Measurements from ENCODE around the gene DHRS7B. TPM values are rescaled to one million over a fixed set of nuclear protein-coding genes. Genes with fewer than 3 reads are reported as not detected.
"Not testable (repeated sequence)": the region's sequence is repeated elsewhere in the genome, so short reads cannot be mapped to it uniquely, and the experiment has no call there.

The DHRS7B gene
- total RNA-seq, 1 experiment from 2014 or later, result 28.5 TPM

- no peak for DNase-seq (ENCODE audit: low read depth)
Measured at GRCh38 chr17:21209511-21210175, 82.9 kb downstream of the DHRS7B start.

- DNase-seq (ENCODE audit: low read depth), result no peak
Measured at GRCh38 chr17:21210411-21211076, 83.8 kb downstream of the DHRS7B start.

GRCh38 chr17:21211825-21212479 lies 85.2 kb downstream of the DHRS7B start:
- DNase-seq (ENCODE audit: low read depth), result no peak

- DNase-seq (ENCODE audit: low read depth), result no peak
Measured at GRCh38 chr17:21212826-21213637, 86.3 kb downstream of the DHRS7B start.

- DNase-seq (ENCODE audit: low read depth), result peak; percentile 49
Measured at GRCh38 chr17:21213638-21214014, 86.9 kb downstream of the DHRS7B start.

GRCh38 chr17:21214015-21214776 lies 87.4 kb downstream of the DHRS7B start, which contains the start of gene TMEM11:
Gene TMEM11 (minus strand): TSS chr17:21214161. CDS start chr17:21214152, 9 bp downstream.
- peak; percentile 98 for DNase-seq (ENCODE audit: low read depth)

- peak; percentile 23 for DNase-seq (ENCODE audit: low read depth)
Measured at GRCh38 chr17:21214777-21215541, 88.2 kb downstream of the DHRS7B start.

GRCh38 chr17:21215935-21216334 lies 89.2 kb downstream of the DHRS7B start:
- no peak for DNase-seq (ENCODE audit: low read depth)

- DNase-seq (ENCODE audit: low read depth), result no peak
Measured at GRCh38 chr17:21217346-21217745, 90.6 kb downstream of the DHRS7B start.

GRCh38 chr17:21218101-21218500 lies 91.3 kb downstream of the DHRS7B start:
- DNase-seq (ENCODE audit: low read depth), result peak; percentile 24

- no peak for DNase-seq (ENCODE audit: low read depth)
Measured at GRCh38 chr17:21218831-21219380, 92.1 kb downstream of the DHRS7B start.

- DNase-seq (ENCODE audit: low read depth), result no peak
Measured at GRCh38 chr17:21223086-21223485, 96.3 kb downstream of the DHRS7B start.

GRCh38 chr17:21227277-21227676 lies 100.5 kb downstream of the DHRS7B start:
- DNase-seq (ENCODE audit: low read depth), result not testable (repeated sequence)

- DNase-seq (ENCODE audit: low read depth), result no peak
Measured at GRCh38 chr17:21228111-21228510, 101.3 kb downstream of the DHRS7B start.

- DNase-seq (ENCODE audit: low read depth), result no peak
Measured at GRCh38 chr17:21228845-21229244, 102.1 kb downstream of the DHRS7B start.

GRCh38 chr17:21231533-21231932 lies 104.8 kb downstream of the DHRS7B start:
- DNase-seq (ENCODE audit: low read depth), result no peak

- no peak for DNase-seq (ENCODE audit: low read depth)
Measured at GRCh38 chr17:21232033-21232749, 105.4 kb downstream of the DHRS7B start.

GRCh38 chr17:21233581-21234347 lies 107.0 kb downstream of the DHRS7B start:
- DNase-seq (ENCODE audit: low read depth), result no peak

- no peak for DNase-seq (ENCODE audit: low read depth)
Measured at GRCh38 chr17:21235921-21236320, 109.2 kb downstream of the DHRS7B start.

Data from Daoy (cell line).